HCT116 (cell line): Measurements from ENCODE around the gene SIK3.

ENCODE experiments used
- EZH2phosphoT487 ChIP-seq: fragments of 200-600 bp; IDR thresholded peaks from 2 replicates; pipeline ENCODE4 v1.6.1; 2018; ENCODE audit warnings: antibody characterized with exemption, borderline replicate concordance
- TF ChIP-seq, protein P1 (sequence below), 3 experiments: fragments of 200-600 bp in 1 of 3; sonication (generic) in 1 of 3; IDR thresholded peaks in 2 of 3; conservative IDR thresholded peaks in 1 of 3; 2 replicates each; pipeline ENCODE4 v1.5.1; 2012 to 2017; ENCODE audit warnings: low read depth in 2 of 3, low read length in 2 of 3, antibody characterized with exemption in 1 of 3, borderline replicate concordance in 1 of 3, control low read depth in 1 of 3, mild to moderate bottlenecking in 1 of 3, mixed read lengths in 1 of 3, mixed run types in 1 of 3, moderate library complexity in 1 of 3; ENCODE audit not compliant: insufficient read depth in 1 of 3

DNA sequence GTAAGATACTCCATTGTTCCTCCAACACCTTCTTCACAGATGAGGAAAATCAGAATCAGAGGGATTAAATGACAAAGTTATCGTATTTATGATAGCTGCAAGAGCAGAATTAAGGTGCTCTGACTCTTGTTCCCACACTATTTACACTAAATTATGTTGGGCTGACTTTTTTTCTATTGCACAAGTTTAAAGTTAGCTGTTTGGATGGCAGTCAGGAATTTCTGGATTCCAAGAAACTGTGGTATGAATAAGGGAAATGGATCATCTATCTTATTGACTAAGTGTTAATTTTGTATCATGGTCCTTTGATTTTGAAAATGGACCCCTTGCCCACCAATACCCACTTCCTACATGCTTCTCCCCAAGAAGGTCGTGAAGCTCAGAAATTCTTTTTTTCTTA, 240.9 kb downstream of the SIK3 start:
- TF ChIP-seq, protein P1, sequence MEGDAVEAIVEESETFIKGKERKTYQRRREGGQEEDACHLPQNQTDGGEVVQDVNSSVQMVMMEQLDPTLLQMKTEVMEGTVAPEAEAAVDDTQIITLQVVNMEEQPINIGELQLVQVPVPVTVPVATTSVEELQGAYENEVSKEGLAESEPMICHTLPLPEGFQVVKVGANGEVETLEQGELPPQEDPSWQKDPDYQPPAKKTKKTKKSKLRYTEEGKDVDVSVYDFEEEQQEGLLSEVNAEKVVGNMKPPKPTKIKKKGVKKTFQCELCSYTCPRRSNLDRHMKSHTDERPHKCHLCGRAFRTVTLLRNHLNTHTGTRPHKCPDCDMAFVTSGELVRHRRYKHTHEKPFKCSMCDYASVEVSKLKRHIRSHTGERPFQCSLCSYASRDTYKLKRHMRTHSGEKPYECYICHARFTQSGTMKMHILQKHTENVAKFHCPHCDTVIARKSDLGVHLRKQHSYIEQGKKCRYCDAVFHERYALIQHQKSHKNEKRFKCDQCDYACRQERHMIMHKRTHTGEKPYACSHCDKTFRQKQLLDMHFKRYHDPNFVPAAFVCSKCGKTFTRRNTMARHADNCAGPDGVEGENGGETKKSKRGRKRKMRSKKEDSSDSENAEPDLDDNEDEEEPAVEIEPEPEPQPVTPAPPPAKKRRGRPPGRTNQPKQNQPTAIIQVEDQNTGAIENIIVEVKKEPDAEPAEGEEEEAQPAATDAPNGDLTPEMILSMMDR (IDR thresholded peaks at IDR 0.05 in 2 of 3, conservative IDR thresholded peaks at IDR 0.05 in 1 of 3; ENCODE audit: borderline replicate concordance in 1 of 3, insufficient read depth in 1 of 3, low read depth in 2 of 3, low read length in 2 of 3), result no peak
- TF ChIP-seq EZH2phosphoT487, result no peak
